HG03039 (cell line): Measurements from ENCODE around the gene RRP7A.
"Not testable (repeated sequence)": the region's sequence is repeated elsewhere in the genome, so short reads cannot be mapped to it uniquely, and the experiment has no call there.

Experiments
- ATAC-seq: cut with Tn5 transposase; IDR thresholded peaks from one replicate; pipeline ENCODE4 v1.9.1; 2021; ENCODE audit warnings: mild to moderate bottlenecking, moderate library complexity; ENCODE audit not compliant: unreplicated experiment

RRP7A gene

GRCh38 chr22:42519525-42520401 lies at the start of gene RRP7A:
RRP7A (minus strand) TSS chr22:42519796; CDS start chr22:42519786, 10 bp downstream.
- peak; percentile 58 for ATAC-seq

GRCh38 chr22:42567950-42568349 lies 48.4 kb upstream of the RRP7A start:
- not testable (repeated sequence) for ATAC-seq

- ATAC-seq = no peak
These were observed 46.4 kb upstream of the RRP7A start for GRCh38 chr22:42565956-42566355.

GRCh38 chr22:42564699-42565098 lies 45.1 kb upstream of the RRP7A start:
- no peak for ATAC-seq

- not testable (repeated sequence) for ATAC-seq
These were observed 44.3 kb upstream of the RRP7A start for GRCh38 chr22:42563943-42564342.

- ATAC-seq = no peak
These were observed 43.1 kb upstream of the RRP7A start for GRCh38 chr22:42562684-42563083.

- ATAC-seq = no peak
These were observed 42.7 kb upstream of the RRP7A start for GRCh38 chr22:42562279-42562678.

- no peak for ATAC-seq
These were observed 42.3 kb upstream of the RRP7A start for GRCh38 chr22:42561856-42562255.

GRCh38 chr22:42560781-42561180 lies 41.2 kb upstream of the RRP7A start:
- no peak for ATAC-seq

- no peak for ATAC-seq
These were observed 40.8 kb upstream of the RRP7A start for GRCh38 chr22:42560381-42560780.

- ATAC-seq = peak; percentile 54
These were observed 34.1 kb upstream of the RRP7A start, which contains the start of gene SERHL2 for GRCh38 chr22:42553475-42554361. SERHL2 (plus strand) TSS chr22:42553956; CDS start chr22:42554021, 65 bp downstream.

- ATAC-seq = not testable (repeated sequence)
These were observed 32.7 kb upstream of the RRP7A start for GRCh38 chr22:42552294-42552647.

- ATAC-seq = no peak
These were observed 29.9 kb upstream of the RRP7A start for GRCh38 chr22:42549331-42550060.

- ATAC-seq = no peak
These were observed 29.2 kb upstream of the RRP7A start for GRCh38 chr22:42548597-42549330.

- not testable (repeated sequence) for ATAC-seq
These were observed 28.5 kb upstream of the RRP7A start for GRCh38 chr22:42548126-42548525.

GRCh38 chr22:42547562-42547961 lies 28.0 kb upstream of the RRP7A start:
- no peak for ATAC-seq

GRCh38 chr22:42544686-42545085 lies 25.1 kb upstream of the RRP7A start:
- ATAC-seq = no peak

- not testable (repeated sequence) for ATAC-seq
These were observed 19.7 kb upstream of the RRP7A start for GRCh38 chr22:42539236-42539771.

- ATAC-seq = not testable (repeated sequence)
These were observed 17.7 kb upstream of the RRP7A start for GRCh38 chr22:42537199-42537831.
